HepG2 (cell line): ENCODE measurements around the gene CSNK2B. TPM values are rescaled to one million over a fixed set of nuclear protein-coding genes. Genes with fewer than 3 reads are reported as not detected.

Experiments used
- DNMT3B ChIP-seq: conservative IDR thresholded peaks from 2 replicates; pipeline ENCODE4 v1.6.1; 2016; ENCODE audit warnings: missing biosample characterization, control low read depth
- GABPA ChIP-seq, 2 experiments: IDR thresholded peaks; 2 replicates each; pipeline ENCODE4 v1.6.1; 2011 to 2016; ENCODE audit warnings: low read depth in 2 of 2, low read length in 1 of 2, missing biosample characterization in 1 of 2, missing genetic modification characterization in 1 of 2
- MTF2 ChIP-seq: sonication (generic); formaldehyde crosslinking; IDR thresholded peaks from 2 replicates; pipeline ENCODE4 v1.5.0; 2020; ENCODE audit warnings: missing genetic modification reagents, borderline replicate concordance
- PCBP1 ChIP-seq: fragments of 200-400 bp; formaldehyde crosslinking; IDR thresholded peaks from 2 replicates; pipeline ENCODE4 v1.6.1; 2017; ENCODE audit warnings: mild to moderate bottlenecking, low read depth, low read length, borderline replicate concordance
- POLR2G ChIP-seq: fragments of 200-400 bp; formaldehyde crosslinking; IDR thresholded peaks from 2 replicates; pipeline ENCODE4 v1.6.1; 2018; ENCODE audit warnings: mild to moderate bottlenecking, low read depth, low read length, moderate library complexity
- SRY ChIP-seq: sonication (generic); formaldehyde crosslinking; IDR thresholded peaks from 2 replicates; pipeline ENCODE4 v1.8.0; 2022; ENCODE audit warnings: mild to moderate bottlenecking, missing genetic modification reagents
- ZNF205 ChIP-seq: IDR thresholded peaks from 2 replicates; pipeline ENCODE4 v1.6.1; 2018; ENCODE audit warnings: missing biosample characterization, missing genetic modification reagents
- ZNF224 ChIP-seq: sonication (generic); formaldehyde crosslinking; IDR thresholded peaks from 2 replicates; pipeline ENCODE4 v1.5.0; 2020; ENCODE audit warnings: mild to moderate bottlenecking, missing genetic modification reagents
- ZNF441 ChIP-seq: sonication (generic); formaldehyde crosslinking; IDR thresholded peaks from 2 replicates; pipeline ENCODE4 v1.7.0; 2021; ENCODE audit warnings: missing genetic modification reagents, borderline replicate concordance
- ZNF460 ChIP-seq: sonication (generic); formaldehyde crosslinking; IDR thresholded peaks from 2 replicates; pipeline ENCODE4 v1.5.1; 2020; ENCODE audit warnings: missing genetic modification reagents, mild to moderate bottlenecking, borderline replicate concordance
- ZNF547 ChIP-seq: sonication (generic); formaldehyde crosslinking; IDR thresholded peaks from 2 replicates; pipeline ENCODE4 v1.5.1; 2020; ENCODE audit warnings: mild to moderate bottlenecking, missing genetic modification reagents
- ZNF598 ChIP-seq: sonication (generic); formaldehyde crosslinking; IDR thresholded peaks from 2 replicates; pipeline ENCODE4 v1.5.1; 2020; ENCODE audit warnings: mild to moderate bottlenecking, missing genetic modification reagents, borderline replicate concordance
- polyA plus RNA-seq, 8 experiments: library from polyadenylated mRNA; depleted of rRNA in 3 of 8; stranded (reverse) in 7 of 8; unstranded in 1 of 8; fragments of >200 nt; fragmentation: Illumina TruSeq in 4 of 8; extraction: Trizol in 4 of 8; gene quantifications; 2 replicates each; pipeline versions ENCODE4 v1.2.1 to v1.2.3, GENCODE V29; 2011 to 2016; ENCODE audit warnings: low read depth in 4 of 8, missing spikeins in 1 of 8, mixed read lengths in 1 of 8; ENCODE audit not compliant: insufficient read depth in 1 of 8
- total RNA-seq, 5 experiments: library from RNA; depleted of rRNA; stranded (reverse); fragments of >200 nt; fragmentation: Illumina TruSeq; extraction: Trizol; gene quantifications; 2 replicates each; pipeline ENCODE4 v1.2.3, GENCODE V29; 2016; ENCODE audit warnings: low read depth in 1 of 5
- TF ChIP-seq, protein P1 (sequence below): sonication (generic); formaldehyde crosslinking; IDR thresholded peaks from 2 replicates; pipeline ENCODE4 v1.4.0; 2020; ENCODE audit warnings: missing genetic modification reagents
- TF ChIP-seq, protein P2 (sequence below): IDR thresholded peaks from 2 replicates; pipeline ENCODE4 v1.6.1; 2016; ENCODE audit warnings: low read depth, control low read depth
- TF ChIP-seq, protein P3 (sequence below): sonication (generic); formaldehyde crosslinking; conservative IDR thresholded peaks from 2 replicates; pipeline ENCODE4 v1.4.0; 2020; ENCODE audit warnings: mild to moderate bottlenecking, missing genetic modification reagents, moderate library complexity
- TF ChIP-seq, protein P4 (sequence below): sonication (generic); formaldehyde crosslinking; IDR thresholded peaks from 2 replicates; pipeline ENCODE4 v1.4.0; 2020; ENCODE audit warnings: low read depth, missing genetic modification reagents

CSNK2B gene
- total and polyA plus RNA-seq, 2 of the 13 experiments (the other 11 are each of a cell fraction or from before 2014, with no cell fraction given) = 111 to 296 TPM

DNA sequence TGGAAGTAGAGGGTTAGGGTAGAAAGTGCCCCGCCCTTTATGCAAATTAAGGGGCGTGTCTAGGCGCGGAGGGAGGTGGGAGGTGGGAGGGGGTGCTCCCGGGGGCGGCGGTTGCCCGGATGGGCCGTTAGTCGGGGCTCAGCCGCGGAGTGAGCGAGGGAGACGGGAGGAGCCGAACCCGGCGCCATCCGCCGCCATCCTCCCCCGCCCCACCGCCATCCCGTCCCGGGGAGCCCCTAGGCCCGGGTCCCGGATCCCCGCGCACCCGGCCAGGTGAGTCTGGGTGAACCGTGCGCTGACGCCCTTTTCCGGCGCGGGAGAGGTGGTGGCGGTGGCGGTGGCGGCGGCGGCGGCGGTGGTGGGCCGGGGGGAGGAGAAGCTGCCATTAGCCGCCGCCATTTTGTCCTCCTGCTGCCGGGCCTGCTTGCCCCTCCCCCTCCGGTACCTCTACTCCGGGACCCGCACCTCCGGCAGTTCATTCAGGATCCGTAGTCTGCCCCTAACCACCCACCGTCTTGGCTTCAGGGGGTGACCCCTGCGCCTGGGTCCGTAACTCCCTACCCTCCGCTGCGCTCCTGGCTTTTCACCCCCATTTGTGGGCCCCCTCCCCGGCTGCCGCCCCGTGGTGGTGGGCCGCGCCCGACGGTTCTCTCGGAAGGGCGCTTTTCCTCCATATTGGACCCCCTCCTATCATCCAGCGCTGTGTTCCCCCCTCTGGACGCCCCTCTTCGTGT, 45.1 kb upstream of the CSNK2B start, which contains the start of gene PRRC2A (continued):
- TF ChIP-seq POLR2G (peak; percentile 20; the same call in 1 of the 2 replicates), ZNF598 (peak; percentile 39; the same call in 1 of the 2 replicates), MTF2 (CRISPR knock-in tag) (peak; percentile 93), ZNF224 (CRISPR knock-in tag) (0 out of 2 replicates have a peak, but pooled peaks have one; percentile 1), ZNF441 (CRISPR knock-in tag) (no peak; the same call in 1 of the 2 replicates), SRY (CRISPR knock-in tag) (peak; percentile 90), ZNF205 (CRISPR knock-in tag) (0 out of 2 replicates have a peak, but pooled peaks have one; percentile 25), ZNF547 (CRISPR knock-in tag) (peak; percentile 57), PCBP1 (0 out of 2 replicates have a peak, but pooled peaks have one; percentile 53), ZNF460 (0 out of 2 replicates have a peak, but pooled peaks have one; percentile 26), DNMT3B (CRISPR knock-in tag) (peak; percentile 47; the same call in 1 of the 2 replicates), GABPA (IDR thresholded peaks at IDR 0.05; ENCODE audit: low read depth, low read length) (no peak), GABPA (CRISPR knock-in tag; IDR thresholded peaks at IDR 0.05; ENCODE audit: low read depth) (0 out of 2 replicates have a peak, but pooled peaks have one; percentile 11)
- TF ChIP-seq, protein P1, sequence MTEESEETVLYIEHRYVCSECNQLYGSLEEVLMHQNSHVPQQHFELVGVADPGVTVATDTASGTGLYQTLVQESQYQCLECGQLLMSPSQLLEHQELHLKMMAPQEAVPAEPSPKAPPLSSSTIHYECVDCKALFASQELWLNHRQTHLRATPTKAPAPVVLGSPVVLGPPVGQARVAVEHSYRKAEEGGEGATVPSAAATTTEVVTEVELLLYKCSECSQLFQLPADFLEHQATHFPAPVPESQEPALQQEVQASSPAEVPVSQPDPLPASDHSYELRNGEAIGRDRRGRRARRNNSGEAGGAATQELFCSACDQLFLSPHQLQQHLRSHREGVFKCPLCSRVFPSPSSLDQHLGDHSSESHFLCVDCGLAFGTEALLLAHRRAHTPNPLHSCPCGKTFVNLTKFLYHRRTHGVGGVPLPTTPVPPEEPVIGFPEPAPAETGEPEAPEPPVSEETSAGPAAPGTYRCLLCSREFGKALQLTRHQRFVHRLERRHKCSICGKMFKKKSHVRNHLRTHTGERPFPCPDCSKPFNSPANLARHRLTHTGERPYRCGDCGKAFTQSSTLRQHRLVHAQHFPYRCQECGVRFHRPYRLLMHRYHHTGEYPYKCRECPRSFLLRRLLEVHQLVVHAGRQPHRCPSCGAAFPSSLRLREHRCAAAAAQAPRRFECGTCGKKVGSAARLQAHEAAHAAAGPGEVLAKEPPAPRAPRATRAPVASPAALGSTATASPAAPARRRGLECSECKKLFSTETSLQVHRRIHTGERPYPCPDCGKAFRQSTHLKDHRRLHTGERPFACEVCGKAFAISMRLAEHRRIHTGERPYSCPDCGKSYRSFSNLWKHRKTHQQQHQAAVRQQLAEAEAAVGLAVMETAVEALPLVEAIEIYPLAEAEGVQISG (CRISPR knock-in tag) = peak; percentile 52; the same call in 1 of the 2 replicates
- TF ChIP-seq, protein P2, sequence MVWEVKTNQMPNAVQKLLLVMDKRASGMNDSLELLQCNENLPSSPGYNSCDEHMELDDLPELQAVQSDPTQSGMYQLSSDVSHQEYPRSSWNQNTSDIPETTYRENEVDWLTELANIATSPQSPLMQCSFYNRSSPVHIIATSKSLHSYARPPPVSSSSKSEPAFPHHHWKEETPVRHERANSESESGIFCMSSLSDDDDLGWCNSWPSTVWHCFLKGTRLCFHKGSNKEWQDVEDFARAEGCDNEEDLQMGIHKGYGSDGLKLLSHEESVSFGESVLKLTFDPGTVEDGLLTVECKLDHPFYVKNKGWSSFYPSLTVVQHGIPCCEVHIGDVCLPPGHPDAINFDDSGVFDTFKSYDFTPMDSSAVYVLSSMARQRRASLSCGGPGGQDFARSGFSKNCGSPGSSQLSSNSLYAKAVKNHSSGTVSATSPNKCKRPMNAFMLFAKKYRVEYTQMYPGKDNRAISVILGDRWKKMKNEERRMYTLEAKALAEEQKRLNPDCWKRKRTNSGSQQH (CRISPR knock-in tag) = peak; percentile 83
- TF ChIP-seq, protein P3, sequence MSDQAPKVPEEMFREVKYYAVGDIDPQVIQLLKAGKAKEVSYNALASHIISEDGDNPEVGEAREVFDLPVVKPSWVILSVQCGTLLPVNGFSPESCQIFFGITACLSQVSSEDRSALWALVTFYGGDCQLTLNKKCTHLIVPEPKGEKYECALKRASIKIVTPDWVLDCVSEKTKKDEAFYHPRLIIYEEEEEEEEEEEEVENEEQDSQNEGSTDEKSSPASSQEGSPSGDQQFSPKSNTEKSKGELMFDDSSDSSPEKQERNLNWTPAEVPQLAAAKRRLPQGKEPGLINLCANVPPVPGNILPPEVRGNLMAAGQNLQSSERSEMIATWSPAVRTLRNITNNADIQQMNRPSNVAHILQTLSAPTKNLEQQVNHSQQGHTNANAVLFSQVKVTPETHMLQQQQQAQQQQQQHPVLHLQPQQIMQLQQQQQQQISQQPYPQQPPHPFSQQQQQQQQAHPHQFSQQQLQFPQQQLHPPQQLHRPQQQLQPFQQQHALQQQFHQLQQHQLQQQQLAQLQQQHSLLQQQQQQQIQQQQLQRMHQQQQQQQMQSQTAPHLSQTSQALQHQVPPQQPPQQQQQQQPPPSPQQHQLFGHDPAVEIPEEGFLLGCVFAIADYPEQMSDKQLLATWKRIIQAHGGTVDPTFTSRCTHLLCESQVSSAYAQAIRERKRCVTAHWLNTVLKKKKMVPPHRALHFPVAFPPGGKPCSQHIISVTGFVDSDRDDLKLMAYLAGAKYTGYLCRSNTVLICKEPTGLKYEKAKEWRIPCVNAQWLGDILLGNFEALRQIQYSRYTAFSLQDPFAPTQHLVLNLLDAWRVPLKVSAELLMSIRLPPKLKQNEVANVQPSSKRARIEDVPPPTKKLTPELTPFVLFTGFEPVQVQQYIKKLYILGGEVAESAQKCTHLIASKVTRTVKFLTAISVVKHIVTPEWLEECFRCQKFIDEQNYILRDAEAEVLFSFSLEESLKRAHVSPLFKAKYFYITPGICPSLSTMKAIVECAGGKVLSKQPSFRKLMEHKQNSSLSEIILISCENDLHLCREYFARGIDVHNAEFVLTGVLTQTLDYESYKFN (CRISPR knock-in tag) = 0 out of 2 replicates have a peak, but pooled peaks have one; percentile 6
- TF ChIP-seq, protein P4, sequence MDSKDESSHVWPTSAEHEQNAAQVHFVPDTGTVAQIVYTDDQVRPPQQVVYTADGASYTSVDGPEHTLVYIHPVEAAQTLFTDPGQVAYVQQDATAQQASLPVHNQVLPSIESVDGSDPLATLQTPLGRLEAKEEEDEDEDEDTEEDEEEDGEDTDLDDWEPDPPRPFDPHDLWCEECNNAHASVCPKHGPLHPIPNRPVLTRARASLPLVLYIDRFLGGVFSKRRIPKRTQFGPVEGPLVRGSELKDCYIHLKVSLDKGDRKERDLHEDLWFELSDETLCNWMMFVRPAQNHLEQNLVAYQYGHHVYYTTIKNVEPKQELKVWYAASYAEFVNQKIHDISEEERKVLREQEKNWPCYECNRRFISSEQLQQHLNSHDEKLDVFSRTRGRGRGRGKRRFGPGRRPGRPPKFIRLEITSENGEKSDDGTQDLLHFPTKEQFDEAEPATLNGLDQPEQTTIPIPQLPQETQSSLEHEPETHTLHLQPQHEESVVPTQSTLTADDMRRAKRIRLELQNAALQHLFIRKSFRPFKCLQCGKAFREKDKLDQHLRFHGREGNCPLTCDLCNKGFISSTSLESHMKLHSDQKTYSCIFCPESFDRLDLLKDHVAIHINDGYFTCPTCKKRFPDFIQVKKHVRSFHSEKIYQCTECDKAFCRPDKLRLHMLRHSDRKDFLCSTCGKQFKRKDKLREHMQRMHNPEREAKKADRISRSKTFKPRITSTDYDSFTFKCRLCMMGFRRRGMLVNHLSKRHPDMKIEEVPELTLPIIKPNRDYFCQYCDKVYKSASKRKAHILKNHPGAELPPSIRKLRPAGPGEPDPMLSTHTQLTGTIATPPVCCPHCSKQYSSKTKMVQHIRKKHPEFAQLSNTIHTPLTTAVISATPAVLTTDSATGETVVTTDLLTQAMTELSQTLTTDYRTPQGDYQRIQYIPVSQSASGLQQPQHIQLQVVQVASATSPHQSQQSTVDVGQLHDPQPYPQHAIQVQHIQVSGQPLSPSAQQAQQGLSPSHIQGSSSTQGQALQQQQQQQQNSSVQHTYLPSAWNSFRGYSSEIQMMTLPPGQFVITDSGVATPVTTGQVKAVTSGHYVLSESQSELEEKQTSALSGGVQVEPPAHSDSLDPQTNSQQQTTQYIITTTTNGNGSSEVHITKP = 0 out of 2 replicates have a peak, but pooled peaks have one; percentile 36
